ENCODE results near the gene CFAP58.

CFAP58 gene, protein sequence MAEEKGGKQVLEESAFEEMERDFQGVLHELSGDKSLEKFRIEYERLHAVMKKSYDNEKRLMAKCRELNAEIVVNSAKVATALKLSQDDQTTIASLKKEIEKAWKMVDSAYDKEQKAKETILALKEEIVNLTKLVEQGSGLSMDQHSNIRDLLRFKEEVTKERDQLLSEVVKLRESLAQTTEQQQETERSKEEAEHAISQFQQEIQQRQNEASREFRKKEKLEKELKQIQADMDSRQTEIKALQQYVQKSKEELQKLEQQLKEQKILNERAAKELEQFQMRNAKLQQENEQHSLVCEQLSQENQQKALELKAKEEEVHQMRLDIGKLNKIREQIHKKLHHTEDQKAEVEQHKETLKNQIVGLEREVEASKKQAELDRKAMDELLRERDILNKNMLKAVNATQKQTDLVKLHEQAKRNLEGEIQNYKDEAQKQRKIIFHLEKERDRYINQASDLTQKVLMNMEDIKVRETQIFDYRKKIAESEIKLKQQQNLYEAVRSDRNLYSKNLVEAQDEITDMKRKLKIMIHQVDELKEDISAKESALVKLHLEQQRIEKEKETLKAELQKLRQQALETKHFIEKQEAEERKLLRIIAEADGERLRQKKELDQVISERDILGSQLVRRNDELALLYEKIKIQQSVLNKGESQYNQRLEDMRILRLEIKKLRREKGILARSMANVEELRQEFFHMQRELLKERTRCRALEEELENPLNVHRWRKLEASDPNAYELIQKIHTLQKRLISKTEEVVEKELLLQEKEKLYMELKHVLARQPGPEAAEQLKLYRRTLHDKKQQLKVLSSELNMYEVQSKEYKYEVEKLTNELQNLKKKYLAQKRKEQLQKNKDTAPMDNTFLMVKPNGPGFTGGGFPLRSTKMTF

DNA sequence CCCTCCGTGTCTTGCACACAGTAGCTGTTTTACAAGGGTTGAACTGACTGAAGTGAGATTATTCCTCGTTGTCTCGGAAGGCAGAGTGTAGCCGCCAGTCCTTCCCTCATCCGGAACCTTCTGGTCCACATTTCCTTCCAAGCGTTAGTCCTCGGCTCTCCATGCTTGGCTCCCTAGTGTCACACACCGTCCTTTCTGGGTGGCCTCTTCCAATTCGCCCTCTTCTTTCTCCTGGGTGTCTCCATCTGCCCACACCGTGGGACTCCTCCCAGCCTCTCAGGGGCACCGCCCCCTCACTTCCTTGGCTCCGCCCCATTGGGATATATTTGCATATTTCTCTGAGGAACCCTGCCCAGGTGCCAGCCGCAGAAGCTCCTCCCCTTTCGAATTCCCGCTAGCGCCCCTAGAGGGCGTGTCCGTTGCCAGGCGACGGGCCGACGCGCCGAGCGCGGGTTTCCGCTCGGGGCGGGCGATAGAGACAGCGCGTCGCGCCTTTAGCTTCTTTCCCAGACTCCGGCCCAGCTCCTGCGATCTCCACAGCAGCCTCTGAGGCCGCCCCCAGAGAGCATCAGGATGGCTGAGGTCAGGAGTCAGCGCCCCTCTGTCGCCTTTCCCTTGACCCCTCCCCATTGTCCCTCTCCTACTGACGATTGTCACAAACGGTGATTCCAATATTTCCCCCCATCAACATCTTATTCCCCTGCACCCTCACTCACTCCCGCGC, at the start of gene CFAP58:
TSS of gene CFAP58 (plus strand) at position 509 of the 724 bp plus-strand sequence. CDS start at position 574, 65 bp downstream.
- TF ChIP-seq, protein P1, sequence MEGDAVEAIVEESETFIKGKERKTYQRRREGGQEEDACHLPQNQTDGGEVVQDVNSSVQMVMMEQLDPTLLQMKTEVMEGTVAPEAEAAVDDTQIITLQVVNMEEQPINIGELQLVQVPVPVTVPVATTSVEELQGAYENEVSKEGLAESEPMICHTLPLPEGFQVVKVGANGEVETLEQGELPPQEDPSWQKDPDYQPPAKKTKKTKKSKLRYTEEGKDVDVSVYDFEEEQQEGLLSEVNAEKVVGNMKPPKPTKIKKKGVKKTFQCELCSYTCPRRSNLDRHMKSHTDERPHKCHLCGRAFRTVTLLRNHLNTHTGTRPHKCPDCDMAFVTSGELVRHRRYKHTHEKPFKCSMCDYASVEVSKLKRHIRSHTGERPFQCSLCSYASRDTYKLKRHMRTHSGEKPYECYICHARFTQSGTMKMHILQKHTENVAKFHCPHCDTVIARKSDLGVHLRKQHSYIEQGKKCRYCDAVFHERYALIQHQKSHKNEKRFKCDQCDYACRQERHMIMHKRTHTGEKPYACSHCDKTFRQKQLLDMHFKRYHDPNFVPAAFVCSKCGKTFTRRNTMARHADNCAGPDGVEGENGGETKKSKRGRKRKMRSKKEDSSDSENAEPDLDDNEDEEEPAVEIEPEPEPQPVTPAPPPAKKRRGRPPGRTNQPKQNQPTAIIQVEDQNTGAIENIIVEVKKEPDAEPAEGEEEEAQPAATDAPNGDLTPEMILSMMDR (IDR thresholded peaks at IDR 0.05; ENCODE audit: low read depth, low read length, missing control alignments) = peak; percentile 75
- no peak for DNase-seq (ENCODE audit: low read depth)
- peak within 1 kb of the TSS; percentile 31 for H3K4me3 ChIP-seq (ENCODE audit: low read depth, low read length)

DNA sequence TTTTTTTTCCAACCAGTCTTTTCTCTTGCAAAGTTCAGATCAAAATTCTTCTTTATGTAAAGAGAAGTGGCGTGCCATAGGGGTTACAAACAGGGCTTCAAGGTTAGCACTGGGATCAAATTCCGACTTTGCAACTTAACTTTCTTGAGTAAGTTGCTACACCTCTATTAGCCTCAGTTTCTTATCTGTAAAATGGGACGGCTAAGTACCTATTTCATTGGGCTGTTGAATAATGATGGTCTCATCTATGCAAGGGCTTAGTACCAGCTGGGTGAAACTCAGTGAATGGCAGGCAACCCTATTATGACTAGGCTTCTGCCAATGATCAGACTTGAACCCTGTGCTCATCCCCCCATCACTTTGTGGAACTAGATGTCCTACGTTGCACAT, 49.3 kb upstream of the CFAP58 start:
- TF ChIP-seq, protein P1 (IDR thresholded peaks at IDR 0.05; ENCODE audit: low read depth, low read length, missing control alignments) = no peak
- no peak for DNase-seq (ENCODE audit: low read depth)
- no peak overlapping the region for H3K4me3 ChIP-seq (ENCODE audit: low read depth, low read length)

DNA sequence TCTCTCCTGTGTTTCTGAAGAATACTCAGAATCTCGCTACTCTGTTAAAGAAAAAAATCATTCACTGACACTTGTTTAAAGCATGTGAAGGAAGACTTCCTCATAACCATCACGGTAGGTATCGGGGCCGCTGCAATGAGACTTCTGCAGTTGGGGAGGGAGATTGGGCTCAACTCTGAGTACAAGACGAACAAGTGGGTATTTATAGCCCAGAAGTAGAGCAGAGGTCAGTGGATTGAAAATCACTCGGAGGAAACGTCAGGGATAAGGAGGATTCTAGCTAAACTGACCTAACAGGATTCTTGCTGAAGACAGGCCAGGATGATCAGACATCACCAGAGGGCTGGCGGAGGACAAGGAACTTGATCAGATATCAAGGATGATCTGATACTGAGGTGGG, 48.7 kb upstream of the CFAP58 start:
- no peak for DNase-seq (ENCODE audit: low read depth)
- no peak overlapping the region for H3K4me3 ChIP-seq (ENCODE audit: low read depth, low read length)
- TF ChIP-seq, protein P1 (IDR thresholded peaks at IDR 0.05; ENCODE audit: low read depth, low read length, missing control alignments) = no peak

DNA sequence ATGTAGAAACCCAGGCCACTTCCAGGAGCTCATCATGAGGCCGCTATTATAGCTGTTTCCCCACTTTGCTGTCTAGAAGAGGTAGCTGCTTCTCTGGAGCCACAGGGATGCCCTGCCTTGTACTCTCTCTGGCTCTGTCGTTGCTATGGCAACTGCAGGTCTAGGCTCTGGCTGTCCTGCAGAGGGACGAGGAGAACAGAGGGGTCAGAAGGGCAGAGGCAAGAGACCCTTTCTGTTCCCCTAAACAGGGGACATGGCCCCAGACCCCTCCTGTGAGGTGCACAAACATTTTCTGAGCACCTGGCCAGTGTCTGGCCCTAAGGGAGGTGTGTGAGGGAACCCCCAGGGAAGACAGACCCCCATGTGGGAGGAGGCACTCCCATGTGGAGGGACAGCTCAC, 46.7 kb upstream of the CFAP58 start:
- H3K4me3 ChIP-seq (ENCODE audit: low read depth, low read length) = no peak overlapping the region
- TF ChIP-seq, protein P1 (IDR thresholded peaks at IDR 0.05; ENCODE audit: low read depth, low read length, missing control alignments) = no peak
- no peak for DNase-seq (ENCODE audit: low read depth)

DNA sequence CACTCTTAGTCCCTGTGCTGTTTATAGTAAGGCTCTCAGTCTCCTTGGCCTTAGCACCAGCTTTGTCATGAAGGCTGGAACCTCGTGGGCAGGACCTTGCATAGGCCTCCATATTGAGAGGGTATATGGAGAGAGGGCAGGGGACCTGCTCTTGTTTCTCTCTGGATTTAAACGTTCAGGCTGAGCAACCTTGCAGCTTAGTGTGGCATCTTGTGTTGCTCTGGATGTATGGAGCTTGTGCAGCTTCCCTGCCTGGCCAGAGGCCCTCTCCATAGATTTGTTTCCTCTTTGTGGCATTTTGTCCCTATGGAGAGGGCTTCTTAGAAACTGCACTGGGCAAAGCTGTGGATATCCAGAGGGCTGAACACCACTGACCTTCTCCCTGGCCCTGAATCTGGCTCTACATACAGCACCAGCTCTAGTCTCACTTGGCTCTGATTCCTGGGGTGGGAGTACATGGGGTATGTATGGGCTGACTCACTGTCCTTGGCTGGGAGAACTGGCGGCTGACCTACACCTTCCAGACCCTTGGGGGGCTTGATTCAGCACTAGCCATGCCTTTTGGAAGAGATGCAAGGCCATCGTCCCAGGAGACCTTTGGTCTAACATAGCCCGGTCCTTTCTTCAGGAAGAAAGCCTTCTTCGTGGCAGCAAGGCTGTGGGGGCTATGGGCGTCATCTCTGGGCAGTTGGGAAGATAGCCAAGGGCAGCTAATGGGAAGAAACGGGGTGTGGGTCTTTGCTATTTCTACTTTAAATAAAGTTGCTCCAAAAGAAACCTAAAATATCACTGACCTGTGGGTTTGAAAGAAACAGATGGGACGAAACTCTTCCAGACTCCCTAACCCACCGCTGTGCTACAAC, 45.8 kb upstream of the CFAP58 start:
- no peak for DNase-seq (ENCODE audit: low read depth)
- TF ChIP-seq, protein P1 (IDR thresholded peaks at IDR 0.05; ENCODE audit: low read depth, low read length, missing control alignments) = no peak
- no peak overlapping the region for H3K4me3 ChIP-seq (ENCODE audit: low read depth, low read length)

DNA sequence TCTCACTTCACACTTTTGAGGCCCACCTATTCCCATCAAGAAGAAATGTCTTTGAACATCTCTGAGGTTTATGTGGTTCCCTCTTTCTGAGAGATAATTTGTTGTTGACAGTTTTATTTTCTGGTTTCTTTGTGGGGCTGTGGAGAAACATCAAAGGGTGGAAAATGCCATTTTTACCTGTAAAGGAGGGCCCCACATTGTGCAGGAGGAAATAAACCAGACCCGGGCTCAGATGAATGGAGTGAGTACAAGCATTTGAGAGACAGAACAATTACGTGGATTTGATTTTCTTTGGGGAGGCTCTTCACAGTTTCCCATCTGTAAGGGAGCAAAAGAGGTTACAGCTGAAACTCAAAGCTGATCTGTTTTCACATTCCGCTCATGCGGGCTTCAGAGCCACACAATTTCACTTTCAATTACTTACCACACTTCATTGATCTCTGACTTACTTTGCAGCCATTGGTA, 45.2 kb upstream of the CFAP58 start:
- H3K4me3 ChIP-seq (ENCODE audit: low read depth, low read length) = no peak overlapping the region
- TF ChIP-seq, protein P1 (IDR thresholded peaks at IDR 0.05; ENCODE audit: low read depth, low read length, missing control alignments) = no peak
- no peak for DNase-seq (ENCODE audit: low read depth)
